ENCODE measurements around the gene CLIP2. TPM values are rescaled to one million over a fixed set of nuclear protein-coding genes. Genes with fewer than 3 reads are reported as not detected.

CLIP2 gene
- total RNA-seq, 1 experiment from 2014 or later = 39.9 TPM

- H3K4me1 ChIP-seq (ENCODE audit: control insufficient read depth, insufficient read depth, low read length) = no peaks in the 10 kb centered on the region
- ChIA-PET CTCF (interaction anchor here (0.6 kb wide), 1 partner anchor 173 kb away, joined by 6 read pairs; no protein-coding TSS in a partner anchor), POLR2A (no interaction called here)
- no peak overlapping the region for H3K27ac ChIP-seq (ENCODE audit: low read length)
- TF ChIP-seq SIN3A (IDR thresholded peaks at IDR 0.05; ENCODE audit: borderline replicate concordance, insufficient read depth, low read depth, low read length) (no peak), TCF7L2 (IDR thresholded peaks at IDR 0.05; ENCODE audit: low read depth, low read length) (no peak), POLR2AphosphoS5 (IDR thresholded peaks at IDR 0.05; ENCODE audit: low read depth, low read length) (no peak)
- TF ChIP-seq, protein P1, sequence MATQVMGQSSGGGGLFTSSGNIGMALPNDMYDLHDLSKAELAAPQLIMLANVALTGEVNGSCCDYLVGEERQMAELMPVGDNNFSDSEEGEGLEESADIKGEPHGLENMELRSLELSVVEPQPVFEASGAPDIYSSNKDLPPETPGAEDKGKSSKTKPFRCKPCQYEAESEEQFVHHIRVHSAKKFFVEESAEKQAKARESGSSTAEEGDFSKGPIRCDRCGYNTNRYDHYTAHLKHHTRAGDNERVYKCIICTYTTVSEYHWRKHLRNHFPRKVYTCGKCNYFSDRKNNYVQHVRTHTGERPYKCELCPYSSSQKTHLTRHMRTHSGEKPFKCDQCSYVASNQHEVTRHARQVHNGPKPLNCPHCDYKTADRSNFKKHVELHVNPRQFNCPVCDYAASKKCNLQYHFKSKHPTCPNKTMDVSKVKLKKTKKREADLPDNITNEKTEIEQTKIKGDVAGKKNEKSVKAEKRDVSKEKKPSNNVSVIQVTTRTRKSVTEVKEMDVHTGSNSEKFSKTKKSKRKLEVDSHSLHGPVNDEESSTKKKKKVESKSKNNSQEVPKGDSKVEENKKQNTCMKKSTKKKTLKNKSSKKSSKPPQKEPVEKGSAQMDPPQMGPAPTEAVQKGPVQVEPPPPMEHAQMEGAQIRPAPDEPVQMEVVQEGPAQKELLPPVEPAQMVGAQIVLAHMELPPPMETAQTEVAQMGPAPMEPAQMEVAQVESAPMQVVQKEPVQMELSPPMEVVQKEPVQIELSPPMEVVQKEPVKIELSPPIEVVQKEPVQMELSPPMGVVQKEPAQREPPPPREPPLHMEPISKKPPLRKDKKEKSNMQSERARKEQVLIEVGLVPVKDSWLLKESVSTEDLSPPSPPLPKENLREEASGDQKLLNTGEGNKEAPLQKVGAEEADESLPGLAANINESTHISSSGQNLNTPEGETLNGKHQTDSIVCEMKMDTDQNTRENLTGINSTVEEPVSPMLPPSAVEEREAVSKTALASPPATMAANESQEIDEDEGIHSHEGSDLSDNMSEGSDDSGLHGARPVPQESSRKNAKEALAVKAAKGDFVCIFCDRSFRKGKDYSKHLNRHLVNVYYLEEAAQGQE (IDR thresholded peaks at IDR 0.05; ENCODE audit: insufficient read depth in 1 of 2, low read depth in 2 of 2, low read length in 1 of 2) = no peak
- TF ChIP-seq, protein P2, sequence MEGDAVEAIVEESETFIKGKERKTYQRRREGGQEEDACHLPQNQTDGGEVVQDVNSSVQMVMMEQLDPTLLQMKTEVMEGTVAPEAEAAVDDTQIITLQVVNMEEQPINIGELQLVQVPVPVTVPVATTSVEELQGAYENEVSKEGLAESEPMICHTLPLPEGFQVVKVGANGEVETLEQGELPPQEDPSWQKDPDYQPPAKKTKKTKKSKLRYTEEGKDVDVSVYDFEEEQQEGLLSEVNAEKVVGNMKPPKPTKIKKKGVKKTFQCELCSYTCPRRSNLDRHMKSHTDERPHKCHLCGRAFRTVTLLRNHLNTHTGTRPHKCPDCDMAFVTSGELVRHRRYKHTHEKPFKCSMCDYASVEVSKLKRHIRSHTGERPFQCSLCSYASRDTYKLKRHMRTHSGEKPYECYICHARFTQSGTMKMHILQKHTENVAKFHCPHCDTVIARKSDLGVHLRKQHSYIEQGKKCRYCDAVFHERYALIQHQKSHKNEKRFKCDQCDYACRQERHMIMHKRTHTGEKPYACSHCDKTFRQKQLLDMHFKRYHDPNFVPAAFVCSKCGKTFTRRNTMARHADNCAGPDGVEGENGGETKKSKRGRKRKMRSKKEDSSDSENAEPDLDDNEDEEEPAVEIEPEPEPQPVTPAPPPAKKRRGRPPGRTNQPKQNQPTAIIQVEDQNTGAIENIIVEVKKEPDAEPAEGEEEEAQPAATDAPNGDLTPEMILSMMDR (IDR thresholded peaks at IDR 0.05) = no peak
- no TSS peak for BruUV-seq (replicated peaks)
- no peaks in the 10 kb centered on the region for H3K9me3 ChIP-seq (ENCODE audit: control insufficient read depth, insufficient read depth, low read depth, low read length)
- no peak overlapping the region for H3K4me3 ChIP-seq (ENCODE audit: low read depth in 2 of 2, low read length in 2 of 2)
- DNase-seq (ENCODE audit: low read depth, low spot score) = no peak
- in situ Hi-C loops (cut with HindIII; ENCODE audit: low pct_unique_long_range_greater_than_20kb, low sequenced_read_pairs) = no loop called here
- intact Hi-C loops (cut with micrococcal nuclease; ENCODE audit: unreplicated experiment) = no loop called here
- ATAC-seq = no peak
- H3K36me3 ChIP-seq (ENCODE audit: control insufficient read depth, insufficient read depth, low read length) = no peaks in the 10 kb centered on the region
- H3K27me3 ChIP-seq (ENCODE audit: control insufficient read depth, insufficient read depth, low read length) = no peaks in the 10 kb centered on the region
These were observed 135.2 kb downstream of the CLIP2 start for GRCh38 chr7:74424291-74424880.

GRCh38 chr7:74428023-74428422 is 138.8 kb downstream of the CLIP2 start:
- Histone ChIP-seq H3K36me3 (ENCODE audit: control insufficient read depth, insufficient read depth, low read length) (no peaks in the 10 kb centered on the region), H3K27me3 (ENCODE audit: control insufficient read depth, insufficient read depth, low read length) (no peaks in the 10 kb centered on the region), H3K4me1 (ENCODE audit: control insufficient read depth, insufficient read depth, low read length) (no peaks in the 10 kb centered on the region), H3K27ac (ENCODE audit: low read length) (no peak overlapping the region), H3K9me3 (ENCODE audit: control insufficient read depth, insufficient read depth, low read depth, low read length) (no peaks in the 10 kb centered on the region), H3K4me3 (ENCODE audit: low read depth in 2 of 2, low read length in 2 of 2) (no peak overlapping the region)
- TF ChIP-seq TCF7L2 (IDR thresholded peaks at IDR 0.05; ENCODE audit: low read depth, low read length) = no peak
- ChIA-PET CTCF (no interaction called here), POLR2A (interaction anchor here (0.5 kb wide), 1 partner anchor 727 kb away, joined by 5 read pairs; no protein-coding TSS in a partner anchor)
- ATAC-seq = no peak
- intact Hi-C loops (cut with micrococcal nuclease; ENCODE audit: unreplicated experiment) (no loop called here), in situ Hi-C loops (cut with HindIII; ENCODE audit: low pct_unique_long_range_greater_than_20kb, low sequenced_read_pairs) (no loop called here)
- DNase-seq (ENCODE audit: low read depth, low spot score) = no peak
- no TSS peak for BruUV-seq (replicated peaks)

GRCh38 chr7:74429153-74429747 is 140.0 kb downstream of the CLIP2 start:
- in situ Hi-C loops (cut with HindIII; ENCODE audit: low pct_unique_long_range_greater_than_20kb, low sequenced_read_pairs) = no loop called here
- intact Hi-C loops (cut with micrococcal nuclease; ENCODE audit: unreplicated experiment) = no loop called here
- ATAC-seq (no peak), DNase-seq (ENCODE audit: low read depth, low spot score) (no peak)
- Histone ChIP-seq H3K27ac (ENCODE audit: low read length) (no peak overlapping the region), H3K4me1 (ENCODE audit: control insufficient read depth, insufficient read depth, low read length) (no peaks in the 10 kb centered on the region), H3K36me3 (ENCODE audit: control insufficient read depth, insufficient read depth, low read length) (no peaks in the 10 kb centered on the region), H3K4me3 (ENCODE audit: low read depth in 2 of 2, low read length in 2 of 2) (no peak overlapping the region), H3K27me3 (ENCODE audit: control insufficient read depth, insufficient read depth, low read length) (no peaks in the 10 kb centered on the region), H3K9me3 (ENCODE audit: control insufficient read depth, insufficient read depth, low read depth, low read length) (no peaks in the 10 kb centered on the region)
- no TSS peak for BruUV-seq (replicated peaks)
- CTCF ChIA-PET = no interaction called here
- POLR2A ChIA-PET = no interaction called here
- TF ChIP-seq, protein P1 (IDR thresholded peaks at IDR 0.05; ENCODE audit: insufficient read depth in 1 of 2, low read depth in 2 of 2, low read length in 1 of 2) = no peak
- no peak for TF ChIP-seq SIN3A (IDR thresholded peaks at IDR 0.05; ENCODE audit: borderline replicate concordance, insufficient read depth, low read depth, low read length)
- TF ChIP-seq, protein P2 (IDR thresholded peaks at IDR 0.05) = no peak
- TF ChIP-seq POLR2AphosphoS5 (IDR thresholded peaks at IDR 0.05; ENCODE audit: low read depth, low read length) = no peak
- TF ChIP-seq TCF7L2 (IDR thresholded peaks at IDR 0.05; ENCODE audit: low read depth, low read length) = no peak

Data from Panc1 (cell line).